IMR-90 (cell line): ENCODE results near the gene NEDD4L. TPM values are rescaled to one million over a fixed set of nuclear protein-coding genes. Genes with fewer than 3 reads are reported as not detected.

Experiments
- ATAC-seq: fragments of 200-7000 bp; cut with Tn5 transposase; 2 replicates; pipeline ENCODE4 v1.9.1; 2020; ENCODE audit warnings: low read depth, mild to moderate bottlenecking, moderate library complexity
- BruUV-seq: library from RNA; stranded (reverse); fragments of 400-500 nt; replicated peaks from 2 replicates; lab custom pipeline; 2021; lab: Mats Ljungman, UMichigan
- CTCF ChIA-PET: fragments of 300-600 bp; formaldehyde crosslinking; extraction: SDS; loops from one replicate; lab custom pipeline; 2021; ENCODE audit warnings: antibody characterized with exemption; lab: Yijun Ruan, JAX
- POLR2A ChIA-PET: fragments of 300-600 bp; sonication (Branson Sonifier 250); formaldehyde crosslinking; loops from one replicate; lab custom pipeline; 2022; ENCODE audit warnings: antibody characterized with exemption; ENCODE audit not compliant: unreplicated experiment; lab: Charles Lee
- DNase-seq: peaks from one replicate; pipeline ENCODE4 v3.0.0; 2013
- H2AFZ ChIP-seq: replicated peaks from 2 replicates; pipeline ENCODE3; 2013; ENCODE audit warnings: low read length, mild to moderate bottlenecking; ENCODE audit not compliant: poor library complexity
- H2AK5ac ChIP-seq: 2 replicates; pipeline ENCODE4 v1.6.1; 2013; ENCODE audit warnings: low read depth, low read length, inconsistent platforms
- H2AK9ac ChIP-seq: replicated peaks from 2 replicates; pipeline ENCODE3; 2013; ENCODE audit warnings: mild to moderate bottlenecking, low read depth, low read length, moderate library complexity; ENCODE audit not compliant: poor library complexity
- H2BK120ac ChIP-seq: 2 replicates; pipeline ENCODE4 v1.6.1; 2013; ENCODE audit warnings: low read depth, low read length, inconsistent platforms
- H2BK15ac ChIP-seq: 3 replicates; pipeline ENCODE4 v1.6.1; 2013; ENCODE audit warnings: low read depth, low read length, inconsistent platforms
- H2BK20ac ChIP-seq: 2 replicates; pipeline ENCODE4 v1.6.1; 2013; ENCODE audit warnings: low read depth, mild to moderate bottlenecking, inconsistent platforms, low read length, moderate library complexity
- H2BK5ac ChIP-seq: 2 replicates; pipeline ENCODE4 v1.6.1; 2013; ENCODE audit warnings: mild to moderate bottlenecking, low read depth, low read length, inconsistent platforms; ENCODE audit not compliant: poor library complexity, severe bottlenecking
- H3K14ac ChIP-seq: replicated peaks from 2 replicates; pipeline ENCODE4 v1.6.1; 2013; ENCODE audit warnings: low read depth, low read length, inconsistent platforms
- H3K18ac ChIP-seq: 2 replicates; pipeline ENCODE4 v1.6.1; 2013; ENCODE audit warnings: low read depth, low read length, control low read depth
- H3K23ac ChIP-seq: 2 replicates; pipeline ENCODE4 v1.6.1; 2013; ENCODE audit warnings: low read depth, low read length, inconsistent platforms
- H3K27ac ChIP-seq: 2 replicates; pipeline ENCODE4 v1.5.1; 2013; ENCODE audit warnings: mild to moderate bottlenecking, control low read depth, low read length; ENCODE audit not compliant: insufficient read depth
- H3K27me3 ChIP-seq: 2 replicates; pipeline ENCODE4 v1.6.1; 2013; ENCODE audit warnings: low read length; ENCODE audit not compliant: control insufficient read depth, insufficient read depth
- H3K36me3 ChIP-seq: 2 replicates; pipeline ENCODE4 v1.6.1; 2013; ENCODE audit warnings: low read length, mixed read lengths; ENCODE audit not compliant: control insufficient read depth, insufficient read depth
- H3K4ac ChIP-seq: 2 replicates; pipeline ENCODE4 v1.6.1; 2013; ENCODE audit warnings: low read depth, low read length, inconsistent platforms
- H3K4me1 ChIP-seq: 2 replicates; pipeline ENCODE4 v1.6.1; 2013; ENCODE audit warnings: low read length, mixed read lengths; ENCODE audit not compliant: control insufficient read depth, insufficient read depth
- H3K4me2 ChIP-seq: 2 replicates; pipeline ENCODE4 v1.6.1; 2013; ENCODE audit warnings: low read depth, mild to moderate bottlenecking, control low read depth, low read length, moderate library complexity
- H3K4me3 ChIP-seq: 2 replicates; pipeline ENCODE4 v1.5.1; 2013; ENCODE audit warnings: low read depth, mild to moderate bottlenecking, control low read depth, low read length, moderate library complexity; ENCODE audit not compliant: insufficient read depth
- H3K56ac ChIP-seq: 2 replicates; pipeline ENCODE4 v1.6.1; 2013; ENCODE audit warnings: low read length, inconsistent platforms; ENCODE audit not compliant: insufficient read depth; ENCODE audit errors: extremely low read depth
- H3K79me1 ChIP-seq, 2 experiments: 2 replicates each; pipeline ENCODE4 v1.6.1; 2013; ENCODE audit warnings: low read length in 2 of 2, inconsistent platforms in 1 of 2, low read depth in 1 of 2
- H3K9ac ChIP-seq: 2 replicates; pipeline ENCODE4 v1.6.1; 2013; ENCODE audit warnings: low read depth, low read length, control low read depth
- H3K9me1 ChIP-seq: 2 replicates; pipeline ENCODE4 v1.6.1; 2013; ENCODE audit warnings: low read length, inconsistent platforms; ENCODE audit not compliant: insufficient read depth
- H3K9me3 ChIP-seq: 2 replicates; pipeline ENCODE4 v1.6.1; 2013; ENCODE audit warnings: low read length; ENCODE audit not compliant: control insufficient read depth, insufficient read depth
- H4K20me1 ChIP-seq: 2 replicates; pipeline ENCODE4 v1.6.1; 2013; ENCODE audit warnings: low read length, inconsistent platforms; ENCODE audit not compliant: insufficient read depth
- H4K5ac ChIP-seq: 2 replicates; pipeline ENCODE4 v1.6.1; 2013; ENCODE audit warnings: mild to moderate bottlenecking, low read depth, low read length, control low read depth
- H4K8ac ChIP-seq, 2 experiments: 2 replicates each; pipeline ENCODE4 v1.6.1; 2013; ENCODE audit warnings: low read depth in 2 of 2, low read length in 2 of 2, control low read depth in 1 of 2, inconsistent platforms in 1 of 2
- H4K91ac ChIP-seq: 2 replicates; pipeline ENCODE4 v1.6.1; 2013; ENCODE audit warnings: low read depth, low read length, inconsistent platforms; ENCODE audit not compliant: insufficient read depth
- BHLHE40 ChIP-seq: fragments of 150-350 bp; IDR thresholded peaks from 2 replicates; pipeline ENCODE4 v1.6.1; 2016; ENCODE audit warnings: mild to moderate bottlenecking, low read depth, low read length
- WGBS, 2 experiments: methylation state at CpG; one replicate each; pipeline versions ENCODE4 v1.1.5 to v1.1.7; 2013; ENCODE audit warnings: missing lambda C conversion rate in 2 of 2; ENCODE audit not compliant: insufficient read length in 1 of 2; ENCODE audit errors: extremely low coverage in 2 of 2; 5-methylcytosine and 5-hydroxymethylcytosine counted together
- dilution Hi-C: fragments of 300-500 bp; cut with HindIII; formaldehyde crosslinking; loops from one replicate; pipeline ENCODE4 v1.14.3; 2018; ENCODE audit warnings: low sequenced_read_pairs; ENCODE audit not compliant: unreplicated experiment
- in situ Hi-C: fragments of 300-500 bp; cut with MboI; formaldehyde crosslinking; loops from 3 replicates; pipeline ENCODE4 v1.14.3; 2019; ENCODE audit warnings: low sequenced_read_pairs, inconsistent platforms, mixed read lengths
- intact Hi-C: fragments of 100-400 bp; cut with micrococcal nuclease; formaldehyde crosslinking; loops from 2 replicates; pipeline ENCODE4 v1.10.0; 2022
- polyA plus RNA-seq, 3 experiments: library from polyadenylated mRNA; depleted of rRNA; stranded (reverse); fragments of >200 nt; gene quantifications; 2 replicates each; pipeline ENCODE4 v1.2.3, GENCODE V29; 2012; ENCODE audit warnings: low replicate concordance in 1 of 3
- total RNA-seq: library from RNA; depleted of rRNA; stranded (reverse); fragments of >200 nt; gene quantifications from 2 replicates; pipeline ENCODE4 v1.2.3, GENCODE V29; 2012
- TF ChIP-seq, protein P1 (sequence below): fragments of 150-350 bp; IDR thresholded peaks from 2 replicates; pipeline ENCODE4 v1.6.1; 2016; ENCODE audit warnings: low read depth, mild to moderate bottlenecking, low read length, moderate library complexity, borderline replicate concordance

NEDD4L gene
- total and polyA plus RNA-seq, 2 of the 4 experiments (the other 2 are of a cell fraction): 10.0 to 10.9 TPM

DNA sequence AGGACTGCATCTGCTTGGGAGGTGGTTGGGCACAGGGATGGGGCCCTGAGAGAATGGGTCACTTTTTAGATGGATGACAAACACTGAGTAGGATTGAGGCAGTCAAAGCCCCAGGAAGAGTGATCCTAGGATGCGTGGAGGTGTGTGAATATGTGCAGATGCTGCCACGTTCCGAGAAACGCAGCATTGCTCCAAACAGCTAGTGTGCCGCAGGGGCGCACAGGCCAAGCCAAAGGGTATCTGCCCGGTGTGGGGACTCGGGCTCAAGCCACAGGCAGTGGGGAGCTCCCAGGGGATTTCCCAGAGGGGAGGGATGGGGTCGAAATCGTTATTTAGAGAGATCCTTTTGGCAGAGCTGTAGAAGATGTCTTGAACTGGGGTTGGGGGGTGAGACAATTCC, 310.8 kb downstream of the NEDD4L start:
- H4K20me1 ChIP-seq: no peaks in the 10 kb centered on the region
- H2BK5ac ChIP-seq: no peak overlapping the region
- no peaks in the 10 kb centered on the region for H3K27me3 ChIP-seq
- TF ChIP-seq, protein P1, sequence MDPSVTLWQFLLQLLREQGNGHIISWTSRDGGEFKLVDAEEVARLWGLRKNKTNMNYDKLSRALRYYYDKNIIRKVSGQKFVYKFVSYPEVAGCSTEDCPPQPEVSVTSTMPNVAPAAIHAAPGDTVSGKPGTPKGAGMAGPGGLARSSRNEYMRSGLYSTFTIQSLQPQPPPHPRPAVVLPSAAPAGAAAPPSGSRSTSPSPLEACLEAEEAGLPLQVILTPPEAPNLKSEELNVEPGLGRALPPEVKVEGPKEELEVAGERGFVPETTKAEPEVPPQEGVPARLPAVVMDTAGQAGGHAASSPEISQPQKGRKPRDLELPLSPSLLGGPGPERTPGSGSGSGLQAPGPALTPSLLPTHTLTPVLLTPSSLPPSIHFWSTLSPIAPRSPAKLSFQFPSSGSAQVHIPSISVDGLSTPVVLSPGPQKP: no peak
- no peak for TF ChIP-seq BHLHE40
- H3K4ac ChIP-seq: no peak overlapping the region; the same call in 1 of the 2 replicates
- H3K18ac ChIP-seq: no peak overlapping the region
- DNase-seq: no peak
- no peak overlapping the region for H2BK15ac ChIP-seq
- intact Hi-C loops: no loop called here
- no peak overlapping the region for H3K4me2 ChIP-seq
- no peaks in the 10 kb centered on the region for H3K9me1 ChIP-seq
- dilution Hi-C loops: no loop called here
- no peaks in the 10 kb centered on the region for H3K4me1 ChIP-seq
- H2BK120ac ChIP-seq: no peak overlapping the region
- no peaks in the 10 kb centered on the region; the same call in 1 of the 2 replicates for H3K36me3 ChIP-seq
- no peak overlapping the region for H2AK9ac ChIP-seq
- no peak overlapping the region for H4K8ac ChIP-seq
- 0 out of 2 replicates have a peak overlapping the region, but pooled peaks have one; percentile 40 for H2AK5ac ChIP-seq
- 80% methylated on average over 1 of the region's 10 CpGs; no CpG with 5 or more reads in 1 of the 2 experiments for WGBS, 2 experiments
- ATAC-seq: no peak
- no peak overlapping the region for H3K4me3 ChIP-seq
- H2AFZ ChIP-seq: no peak overlapping the region
- H3K27ac ChIP-seq: no peak overlapping the region
- H4K5ac ChIP-seq: no peak overlapping the region
- no TSS peak for BruUV-seq
- no peak overlapping the region for H3K14ac ChIP-seq
- no peak overlapping the region for H3K56ac ChIP-seq
- ChIA-PET POLR2A (no interaction called here), CTCF (no interaction called here)
- no peak overlapping the region for H4K91ac ChIP-seq
- H2BK20ac ChIP-seq: no peak overlapping the region
- H3K23ac ChIP-seq: no peak overlapping the region
- in situ Hi-C loops: no loop called here
- H3K9me3 ChIP-seq: no peaks in the 10 kb centered on the region
- no peaks in the 10 kb centered on the region for H3K79me1 ChIP-seq
- H3K9ac ChIP-seq: no peak overlapping the region
